Endothelial cell (in vitro differentiated cells): ENCODE results near the gene NAALADL2. TPM values are rescaled to one million over a fixed set of nuclear protein-coding genes. Genes with fewer than 3 reads are reported as not detected.

Source experiments
- DNase-seq: peaks from one replicate; pipeline ENCODE4 v3.0.0; 2021; ENCODE audit warnings: low spot score
- H3K27ac Mint-ChIP-seq: one replicate; pipeline ENCODE4 v1.8.0; 2021; ENCODE audit warnings: mixed read lengths, inconsistent platforms; ENCODE audit not compliant: unreplicated experiment
- H3K27me3 Mint-ChIP-seq: one replicate; pipeline ENCODE4 v1.8.0; 2021; ENCODE audit warnings: mild to moderate bottlenecking, moderate library complexity, mixed read lengths, inconsistent platforms; ENCODE audit not compliant: unreplicated experiment
- H3K36me3 Mint-ChIP-seq: one replicate; pipeline ENCODE4 v1.8.0; 2021; ENCODE audit warnings: mild to moderate bottlenecking, low read depth, mixed read lengths, inconsistent platforms; ENCODE audit not compliant: unreplicated experiment
- H3K4me1 Mint-ChIP-seq: one replicate; pipeline ENCODE4 v1.8.0; 2021; ENCODE audit warnings: mild to moderate bottlenecking, mixed read lengths, inconsistent platforms; ENCODE audit not compliant: unreplicated experiment
- H3K4me3 Mint-ChIP-seq: one replicate; pipeline ENCODE4 v1.8.0; 2021; ENCODE audit warnings: mild to moderate bottlenecking, mixed read lengths, inconsistent platforms; ENCODE audit not compliant: unreplicated experiment
- H3K9me3 Mint-ChIP-seq: one replicate; pipeline ENCODE4 v1.8.0; 2021; ENCODE audit warnings: mixed read lengths, inconsistent platforms; ENCODE audit not compliant: unreplicated experiment
- total RNA-seq: library from RNA; stranded (reverse); fragmentation: NEBNext Ultra II Directional; extraction: Animal tissue kit (Norgen Biotek cat#: 25700); gene quantifications from one replicate; pipeline ENCODE4 v1.2.1, GENCODE V29; 2021; ENCODE audit not compliant: unreplicated experiment
- TF ChIP-seq, protein P1 (sequence below): fragments of 200-600 bp; sonication (generic); IDR thresholded peaks from one replicate; pipeline ENCODE4 v1.5.0; 2021; ENCODE audit warnings: antibody characterized with exemption; ENCODE audit not compliant: unreplicated experiment

The NAALADL2 gene
- total RNA-seq, 1 donor from 2014 or later, result 3.5 TPM

DNA sequence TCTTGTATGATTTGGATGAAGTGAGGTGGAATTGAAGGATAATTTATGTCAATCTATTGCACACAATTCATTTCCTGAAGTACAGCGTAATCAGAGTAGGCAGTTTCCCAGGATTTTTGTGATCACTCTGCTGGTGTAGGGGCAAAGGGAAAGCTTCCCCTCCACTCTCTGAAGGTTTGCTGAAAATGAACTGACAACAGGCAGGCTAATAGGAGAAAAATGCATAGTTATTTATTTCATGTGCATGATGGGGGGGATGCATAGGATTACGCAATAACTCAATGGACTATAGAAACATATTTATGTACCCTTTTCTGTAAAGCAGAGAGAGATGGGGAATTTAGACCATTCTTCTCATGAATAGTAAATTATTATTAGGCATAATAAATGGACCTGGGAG, 872.9 kb downstream of the NAALADL2 start:
- H3K4me3 Mint-ChIP-seq, result no peak overlapping the region
- H3K27me3 Mint-ChIP-seq, result no peaks in the 10 kb centered on the region
- H3K36me3 Mint-ChIP-seq, result no peaks in the 10 kb centered on the region
- no peaks in the 10 kb centered on the region for H3K4me1 Mint-ChIP-seq
- H3K9me3 Mint-ChIP-seq, result no peaks in the 10 kb centered on the region
- no peak for DNase-seq
- TF ChIP-seq, protein P1, sequence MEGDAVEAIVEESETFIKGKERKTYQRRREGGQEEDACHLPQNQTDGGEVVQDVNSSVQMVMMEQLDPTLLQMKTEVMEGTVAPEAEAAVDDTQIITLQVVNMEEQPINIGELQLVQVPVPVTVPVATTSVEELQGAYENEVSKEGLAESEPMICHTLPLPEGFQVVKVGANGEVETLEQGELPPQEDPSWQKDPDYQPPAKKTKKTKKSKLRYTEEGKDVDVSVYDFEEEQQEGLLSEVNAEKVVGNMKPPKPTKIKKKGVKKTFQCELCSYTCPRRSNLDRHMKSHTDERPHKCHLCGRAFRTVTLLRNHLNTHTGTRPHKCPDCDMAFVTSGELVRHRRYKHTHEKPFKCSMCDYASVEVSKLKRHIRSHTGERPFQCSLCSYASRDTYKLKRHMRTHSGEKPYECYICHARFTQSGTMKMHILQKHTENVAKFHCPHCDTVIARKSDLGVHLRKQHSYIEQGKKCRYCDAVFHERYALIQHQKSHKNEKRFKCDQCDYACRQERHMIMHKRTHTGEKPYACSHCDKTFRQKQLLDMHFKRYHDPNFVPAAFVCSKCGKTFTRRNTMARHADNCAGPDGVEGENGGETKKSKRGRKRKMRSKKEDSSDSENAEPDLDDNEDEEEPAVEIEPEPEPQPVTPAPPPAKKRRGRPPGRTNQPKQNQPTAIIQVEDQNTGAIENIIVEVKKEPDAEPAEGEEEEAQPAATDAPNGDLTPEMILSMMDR, result no peak
- no peak overlapping the region for H3K27ac Mint-ChIP-seq

DNA sequence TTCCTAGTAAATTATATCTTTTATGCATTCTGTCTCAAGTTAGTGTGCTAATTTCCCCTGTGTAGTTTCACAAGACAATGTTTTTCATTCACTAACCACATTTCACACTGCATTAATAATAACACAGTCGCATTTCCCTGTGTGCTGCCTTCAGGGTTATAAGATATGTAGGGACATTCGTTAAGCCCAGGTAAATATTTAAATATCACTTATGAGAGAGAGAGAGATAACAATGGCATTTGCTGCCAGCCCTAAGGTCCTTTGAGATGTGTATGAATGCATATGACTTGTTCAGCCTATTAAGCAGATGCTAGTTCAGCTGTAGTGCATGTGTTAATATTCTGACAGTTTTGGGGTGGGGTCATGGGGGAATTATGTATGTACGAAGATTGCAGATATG, 876.7 kb downstream of the NAALADL2 start:
- no peaks in the 10 kb centered on the region for H3K27me3 Mint-ChIP-seq
- TF ChIP-seq, protein P1, result no peak
- no peak overlapping the region for H3K27ac Mint-ChIP-seq
- DNase-seq, result no peak
- no peaks in the 10 kb centered on the region for H3K9me3 Mint-ChIP-seq
- H3K4me1 Mint-ChIP-seq, result no peaks in the 10 kb centered on the region
- no peaks in the 10 kb centered on the region for H3K36me3 Mint-ChIP-seq
- H3K4me3 Mint-ChIP-seq, result no peak overlapping the region

DNA sequence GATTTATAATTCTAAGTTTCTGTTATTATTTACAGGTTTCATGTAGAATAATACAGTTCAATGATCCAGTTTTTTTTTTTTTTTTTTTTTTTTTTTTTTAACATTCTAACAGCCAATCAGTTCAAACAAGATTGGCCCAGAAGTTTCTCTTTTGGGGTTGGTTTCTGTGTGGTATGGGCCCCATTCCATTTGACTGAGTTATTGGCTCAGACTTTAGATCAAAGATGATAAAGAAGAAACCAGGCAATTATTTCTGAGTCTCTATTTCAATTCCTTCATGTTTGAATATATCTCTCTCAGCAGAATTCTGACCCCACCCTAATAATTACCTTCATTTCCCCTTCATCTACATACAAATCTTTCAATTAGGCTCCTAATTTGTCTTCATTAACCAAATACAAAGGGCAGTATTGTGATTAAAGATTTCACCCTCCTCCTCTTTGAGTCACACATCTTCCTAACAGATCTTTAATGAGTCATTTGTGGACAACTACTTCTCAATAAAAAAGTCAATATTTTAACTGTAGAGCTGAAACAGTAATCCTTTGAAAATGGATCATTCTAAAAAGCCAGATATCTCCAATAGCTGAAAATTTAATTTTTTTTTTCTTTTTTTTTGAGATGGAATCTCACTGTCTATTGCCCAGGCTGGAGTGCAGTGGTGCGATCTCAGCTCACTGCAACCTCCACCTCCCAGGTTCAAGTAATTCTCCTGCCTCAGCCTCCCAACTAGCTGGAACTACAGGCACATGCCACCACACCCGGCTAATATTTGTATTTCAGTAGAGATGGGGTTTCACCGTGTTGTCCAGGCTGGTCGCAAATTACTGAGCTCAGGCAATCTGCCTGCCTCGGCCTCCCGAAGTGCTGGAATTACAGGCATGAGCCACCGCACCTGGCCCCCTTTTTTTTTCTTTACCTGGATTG, 878.8 kb downstream of the NAALADL2 start:
- H3K27ac Mint-ChIP-seq, result no peak overlapping the region
- no peaks in the 10 kb centered on the region for H3K9me3 Mint-ChIP-seq
- TF ChIP-seq, protein P1, result no peak
- no peaks in the 10 kb centered on the region for H3K4me1 Mint-ChIP-seq
- no peaks in the 10 kb centered on the region for H3K27me3 Mint-ChIP-seq
- H3K36me3 Mint-ChIP-seq, result no peaks in the 10 kb centered on the region
- no peak for DNase-seq
- no peak overlapping the region for H3K4me3 Mint-ChIP-seq

DNA sequence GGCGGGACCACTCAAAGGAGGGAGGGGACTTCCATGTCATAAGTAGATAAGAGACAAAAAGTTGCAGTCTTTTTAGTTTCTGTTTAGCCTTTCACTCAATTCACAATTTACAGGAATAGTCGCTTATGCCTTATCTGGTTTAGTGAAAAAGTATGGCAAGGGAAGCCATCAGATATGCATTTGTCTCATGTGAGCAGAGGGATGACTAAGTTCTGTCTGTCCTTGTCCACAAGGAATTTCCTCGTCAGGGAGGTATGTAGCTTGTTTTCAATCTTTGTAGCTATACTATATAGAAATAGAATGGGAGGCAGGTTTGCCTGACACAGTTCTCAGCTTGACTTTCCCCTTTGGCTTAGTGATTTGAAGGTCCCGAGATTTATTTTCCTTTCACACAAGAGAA, 882.8 kb downstream of the NAALADL2 start:
- Mint-ChIP-seq H3K9me3 (no peaks in the 10 kb centered on the region), H3K27ac (no peak overlapping the region)

More for the DNA sequence above, 882.8 kb downstream of the NAALADL2 start:
- peaks cover 10% of the 10 kb centered on the region for H3K4me1 Mint-ChIP-seq
- no peaks in the 10 kb centered on the region for H3K27me3 Mint-ChIP-seq
- no peaks in the 10 kb centered on the region for H3K36me3 Mint-ChIP-seq
- no peak overlapping the region for H3K4me3 Mint-ChIP-seq
- no peak for DNase-seq
- TF ChIP-seq, protein P1, result no peak
